ENCODE measurements around the gene NPR2.
A peak's percentile ranks its signal among the peaks of the same experiment; 100 is the strongest.

NPR2 gene

DNA sequence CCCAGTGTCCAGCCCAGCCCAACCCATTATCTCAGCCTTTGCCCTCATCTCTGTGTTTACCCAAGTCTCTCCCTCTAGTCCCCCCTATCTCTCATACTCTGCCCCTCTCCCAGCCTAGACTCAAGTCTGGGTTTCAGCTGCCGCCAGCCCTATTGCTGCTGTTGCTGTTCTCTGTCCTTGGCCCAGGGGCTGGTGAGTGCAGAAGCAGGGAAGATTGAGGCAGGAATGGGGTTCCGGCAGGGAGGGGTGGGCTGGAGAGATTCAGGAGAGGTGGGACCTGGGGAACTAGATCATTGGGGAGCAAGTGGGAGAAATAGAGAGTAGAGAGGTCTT is 38.3 kb downstream of the NPR2 start:
- Histone ChIP-seq H3K27me3 (ENCODE audit: control insufficient read depth, insufficient read depth, low read length, poor library complexity, severe bottlenecking) (no peaks in the 10 kb centered on the region), H3K4me1 (ENCODE audit: control insufficient read depth, insufficient read depth, low read length) (peaks cover 10% of the 10 kb centered on the region), H3K9me3 (ENCODE audit: control insufficient read depth, low read length) (no peaks in the 10 kb centered on the region), H3K36me3 (ENCODE audit: control insufficient read depth, insufficient read depth, low read length) (no peaks in the 10 kb centered on the region), H3K4me3 (ENCODE audit: insufficient read depth, low read depth, low read length) (peak overlapping the region; percentile 63), H3K27ac (ENCODE audit: insufficient read depth, low read depth, low read length, poor library complexity, severe bottlenecking) (no peak overlapping the region)
- 41 to 51% methylated on average over 2 of the region's 2 CpGs for WGBS, 2 experiments

GRCh38 chr9:35831040-35831439 is 39.6 kb downstream of the NPR2 start:
- Histone ChIP-seq H3K4me1 (ENCODE audit: control insufficient read depth, insufficient read depth, low read length) (peaks cover 10% of the 10 kb centered on the region), H3K36me3 (ENCODE audit: control insufficient read depth, insufficient read depth, low read length) (no peaks in the 10 kb centered on the region), H3K27me3 (ENCODE audit: control insufficient read depth, insufficient read depth, low read length, poor library complexity, severe bottlenecking) (no peaks in the 10 kb centered on the region), H3K4me3 (ENCODE audit: insufficient read depth, low read depth, low read length) (no peak overlapping the region), H3K9me3 (ENCODE audit: control insufficient read depth, low read length) (no peaks in the 10 kb centered on the region), H3K27ac (ENCODE audit: insufficient read depth, low read depth, low read length, poor library complexity, severe bottlenecking) (no peak overlapping the region)
- 90 to 94% methylated on average over 4 of the region's 4 CpGs for WGBS, 2 experiments

DNA sequence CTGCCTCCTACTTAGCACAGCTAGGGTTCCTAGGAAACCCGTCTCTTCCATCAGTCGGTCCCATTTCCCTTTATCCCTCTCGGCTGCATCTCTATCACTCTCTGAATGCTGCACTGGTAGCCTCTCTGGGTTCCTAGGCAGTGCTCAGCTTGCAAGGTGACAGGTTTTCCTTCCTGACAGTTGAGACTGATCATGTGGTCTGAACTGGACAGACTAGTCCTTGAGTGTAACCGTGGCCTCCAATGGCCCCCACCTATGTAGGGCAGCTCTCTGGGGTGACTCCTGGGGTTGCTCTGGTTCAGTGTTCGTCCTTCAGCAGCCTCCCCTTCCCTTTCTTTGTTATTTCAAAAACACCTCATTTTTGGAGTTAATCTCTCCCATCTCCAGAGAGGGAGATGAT is 41.4 kb downstream of the NPR2 start:
- Histone ChIP-seq H3K27me3 (ENCODE audit: control insufficient read depth, insufficient read depth, low read length, poor library complexity, severe bottlenecking) (no peaks in the 10 kb centered on the region), H3K36me3 (ENCODE audit: control insufficient read depth, insufficient read depth, low read length) (no peaks in the 10 kb centered on the region), H3K4me3 (ENCODE audit: insufficient read depth, low read depth, low read length) (no peak overlapping the region), H3K27ac (ENCODE audit: insufficient read depth, low read depth, low read length, poor library complexity, severe bottlenecking) (no peak overlapping the region), H3K9me3 (ENCODE audit: control insufficient read depth, low read length) (no peaks in the 10 kb centered on the region), H3K4me1 (ENCODE audit: control insufficient read depth, insufficient read depth, low read length) (peaks cover 10% of the 10 kb centered on the region)
- WGBS, 2 experiments: 88 to 94% methylated on average over 5 of the region's 5 CpGs

DNA sequence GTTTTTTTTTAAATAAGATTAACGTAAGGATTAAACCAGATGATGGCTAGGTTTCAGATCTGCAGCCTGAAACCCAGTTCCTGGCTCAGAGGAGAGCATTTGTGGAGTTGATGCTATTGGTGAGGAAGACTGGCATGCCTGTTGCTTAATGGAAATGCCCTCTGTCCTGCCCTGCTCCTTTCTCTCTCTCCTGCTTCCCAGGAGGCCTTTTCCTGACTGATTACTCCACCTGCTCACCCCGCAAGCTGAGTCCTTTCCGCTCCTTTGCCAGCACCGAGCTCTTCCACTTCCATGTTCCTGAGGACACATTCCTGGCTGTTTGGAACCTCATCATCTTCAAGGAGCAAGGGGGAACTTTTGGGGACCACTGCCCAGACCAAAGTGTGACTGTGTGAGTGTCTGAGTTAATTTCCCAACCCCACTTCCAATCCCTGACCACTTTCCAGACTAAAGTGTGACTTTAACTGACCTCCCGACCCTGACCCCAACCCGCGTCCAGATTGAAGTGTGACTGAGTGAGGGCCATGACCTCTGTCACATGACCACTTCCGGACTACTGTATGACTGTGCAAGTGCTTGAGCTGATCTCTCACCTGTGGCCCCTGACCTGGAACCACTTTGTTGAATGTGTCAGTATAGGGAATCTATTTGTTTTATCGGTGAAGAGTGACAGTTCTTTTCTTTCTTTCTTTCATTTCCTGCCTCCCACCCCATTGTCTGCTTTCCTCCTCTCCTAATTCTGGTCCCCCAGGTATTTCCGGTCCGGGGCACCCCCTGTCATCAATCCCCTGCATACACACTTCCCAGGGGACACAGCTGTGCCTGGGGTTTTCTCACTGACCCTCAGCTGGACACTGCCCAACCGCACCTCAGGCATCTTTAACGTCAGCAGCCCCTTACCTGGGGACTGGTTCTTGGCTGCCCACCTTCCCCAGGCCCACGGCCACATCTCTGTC is 43.1 kb downstream of the NPR2 start:
- Histone ChIP-seq H3K27ac (ENCODE audit: insufficient read depth, low read depth, low read length, poor library complexity, severe bottlenecking) (no peak overlapping the region), H3K36me3 (ENCODE audit: control insufficient read depth, insufficient read depth, low read length) (no peaks in the 10 kb centered on the region), H3K4me3 (ENCODE audit: insufficient read depth, low read depth, low read length) (no peak overlapping the region), H3K4me1 (ENCODE audit: control insufficient read depth, insufficient read depth, low read length) (peaks cover 6% of the 10 kb centered on the region), H3K9me3 (ENCODE audit: control insufficient read depth, low read length) (no peaks in the 10 kb centered on the region), H3K27me3 (ENCODE audit: control insufficient read depth, insufficient read depth, low read length, poor library complexity, severe bottlenecking) (no peaks in the 10 kb centered on the region)
- 92% methylated on average over 14 of the region's 14 CpGs for WGBS, 2 experiments

DNA sequence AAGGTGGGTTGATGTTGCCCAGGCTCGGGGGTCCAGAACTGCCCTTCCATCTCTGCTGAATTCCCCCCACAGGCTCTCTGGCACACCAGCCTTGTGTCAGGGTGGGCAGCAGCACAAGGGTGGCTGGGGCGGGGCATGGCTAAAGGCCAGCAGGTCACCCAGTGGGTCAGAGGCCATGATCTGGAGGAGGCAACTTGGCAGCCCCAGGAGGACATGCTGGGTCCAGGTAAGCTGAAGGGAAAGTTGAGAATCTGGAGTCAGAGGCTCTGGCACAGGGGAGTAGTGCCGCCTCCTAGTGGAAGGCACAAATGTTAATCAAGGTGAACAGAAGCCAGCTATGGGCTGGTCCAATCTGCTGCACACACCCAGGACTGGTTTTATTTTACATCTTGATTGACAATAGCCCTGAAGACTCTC is 43.8 kb downstream of the NPR2 start:
- Histone ChIP-seq H3K4me3 (ENCODE audit: insufficient read depth, low read depth, low read length) (no peak overlapping the region), H3K4me1 (ENCODE audit: control insufficient read depth, insufficient read depth, low read length) (no peaks in the 10 kb centered on the region), H3K27ac (ENCODE audit: insufficient read depth, low read depth, low read length, poor library complexity, severe bottlenecking) (no peak overlapping the region), H3K27me3 (ENCODE audit: control insufficient read depth, insufficient read depth, low read length, poor library complexity, severe bottlenecking) (no peaks in the 10 kb centered on the region), H3K36me3 (ENCODE audit: control insufficient read depth, insufficient read depth, low read length) (no peaks in the 10 kb centered on the region), H3K9me3 (ENCODE audit: control insufficient read depth, low read length) (no peaks in the 10 kb centered on the region)
- WGBS, 2 experiments: 86 to 89% methylated on average over 3 of the region's 3 CpGs

- Histone ChIP-seq H3K27me3 (ENCODE audit: control insufficient read depth, insufficient read depth, low read length, poor library complexity, severe bottlenecking) (no peaks in the 10 kb centered on the region), H3K4me1 (ENCODE audit: control insufficient read depth, insufficient read depth, low read length) (no peaks in the 10 kb centered on the region), H3K9me3 (ENCODE audit: control insufficient read depth, low read length) (no peaks in the 10 kb centered on the region), H3K27ac (ENCODE audit: insufficient read depth, low read depth, low read length, poor library complexity, severe bottlenecking) (no peak overlapping the region), H3K4me3 (ENCODE audit: insufficient read depth, low read depth, low read length) (no peak overlapping the region), H3K36me3 (ENCODE audit: control insufficient read depth, insufficient read depth, low read length) (no peaks in the 10 kb centered on the region)
- 92 to 93% methylated on average over 2 of the region's 2 CpGs for WGBS, 2 experiments
These were observed 44.4 kb downstream of the NPR2 start for GRCh38 chr9:35835766-35836165.

DNA sequence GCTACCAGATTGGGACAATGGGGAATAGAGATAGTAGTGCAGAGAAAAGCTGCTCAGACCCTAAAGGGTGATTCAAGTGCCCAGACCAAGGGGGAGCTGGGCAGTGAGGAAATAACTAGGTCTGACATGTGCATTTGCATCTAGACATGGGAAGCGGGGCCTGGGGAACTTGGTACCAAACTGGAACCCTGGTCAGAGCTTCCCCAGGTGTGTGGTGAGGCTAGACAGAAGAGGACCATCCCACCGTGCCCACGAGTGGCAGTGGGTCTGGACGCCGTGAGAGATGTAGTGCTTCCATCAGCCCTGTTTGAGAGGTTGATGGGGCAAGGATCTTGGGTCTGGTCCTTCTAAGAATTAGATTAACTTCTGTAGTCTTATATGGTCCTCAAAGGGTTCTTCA is 45.2 kb downstream of the NPR2 start:
- Histone ChIP-seq H3K27me3 (ENCODE audit: control insufficient read depth, insufficient read depth, low read length, poor library complexity, severe bottlenecking) (no peaks in the 10 kb centered on the region), H3K9me3 (ENCODE audit: control insufficient read depth, low read length) (no peaks in the 10 kb centered on the region)
- 95 to 96% methylated on average over 5 of the region's 5 CpGs for WGBS, 2 experiments

GRCh38 chr9:35839926-35840325 is 48.5 kb downstream of the NPR2 start:
- Histone ChIP-seq H3K4me3 (ENCODE audit: insufficient read depth, low read depth, low read length) (no peak overlapping the region), H3K27ac (ENCODE audit: insufficient read depth, low read depth, low read length, poor library complexity, severe bottlenecking) (no peak overlapping the region), H3K4me1 (ENCODE audit: control insufficient read depth, insufficient read depth, low read length) (no peaks in the 10 kb centered on the region), H3K36me3 (ENCODE audit: control insufficient read depth, insufficient read depth, low read length) (no peaks in the 10 kb centered on the region), H3K27me3 (ENCODE audit: control insufficient read depth, insufficient read depth, low read length, poor library complexity, severe bottlenecking) (peaks cover 1% of the 10 kb centered on the region), H3K9me3 (ENCODE audit: control insufficient read depth, low read length) (no peaks in the 10 kb centered on the region)
- WGBS, 2 experiments: 90 to 96% methylated on average over 5 of the region's 5 CpGs

More for the DNA sequence above, 45.2 kb downstream of the NPR2 start:
- Histone ChIP-seq H3K4me1 (ENCODE audit: control insufficient read depth, insufficient read depth, low read length) (no peaks in the 10 kb centered on the region), H3K27ac (ENCODE audit: insufficient read depth, low read depth, low read length, poor library complexity, severe bottlenecking) (no peak overlapping the region), H3K4me3 (ENCODE audit: insufficient read depth, low read depth, low read length) (no peak overlapping the region), H3K36me3 (ENCODE audit: control insufficient read depth, insufficient read depth, low read length) (no peaks in the 10 kb centered on the region)

DNA sequence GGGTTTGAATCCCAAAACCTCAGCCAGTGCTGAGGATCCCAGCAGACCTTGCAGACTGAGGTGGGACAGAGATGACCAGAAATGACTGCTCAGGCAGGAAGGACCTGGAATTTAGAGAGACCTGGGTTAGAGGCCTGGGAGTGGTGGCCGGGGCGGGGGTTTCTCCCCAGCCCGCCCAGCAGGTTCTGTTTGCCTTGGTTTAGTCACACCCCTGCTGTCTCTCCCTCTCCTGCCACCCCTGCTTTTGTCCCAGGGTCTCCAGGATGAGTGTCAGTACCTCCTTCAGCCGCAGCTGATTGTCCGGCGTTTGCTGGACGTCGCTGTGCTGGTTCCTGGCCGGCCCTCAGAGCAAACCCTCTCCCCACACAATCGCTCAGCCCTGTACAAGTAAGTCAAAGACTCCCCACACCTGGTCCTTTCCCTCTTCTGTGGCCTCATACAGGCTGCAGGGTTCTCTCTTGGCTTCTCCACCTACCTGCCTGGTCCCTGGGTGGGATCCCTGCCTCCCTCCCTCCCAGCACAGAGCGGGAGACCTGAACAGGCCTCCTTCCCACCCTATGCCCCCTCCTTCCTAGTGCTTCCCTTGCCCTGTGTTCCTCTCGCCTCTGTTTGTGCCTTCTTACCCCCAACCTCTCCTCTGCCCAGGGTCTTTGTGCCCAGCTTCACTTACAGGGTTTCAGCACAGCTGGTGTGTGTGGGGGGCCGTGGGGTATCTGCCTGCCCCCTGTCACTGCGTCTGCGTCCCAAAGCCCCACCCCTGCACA is 49.7 kb downstream of the NPR2 start:
- H3K36me3 ChIP-seq (ENCODE audit: control insufficient read depth, insufficient read depth, low read length): no peaks in the 10 kb centered on the region
- H3K4me3 ChIP-seq (ENCODE audit: insufficient read depth, low read depth, low read length): no peak overlapping the region
- 83 to 86% methylated on average over 15 of the region's 15 CpGs for WGBS, 2 experiments
- H3K4me1 ChIP-seq (ENCODE audit: control insufficient read depth, insufficient read depth, low read length): no peaks in the 10 kb centered on the region
- peaks cover 12% of the 10 kb centered on the region for H3K27me3 ChIP-seq (ENCODE audit: control insufficient read depth, insufficient read depth, low read length, poor library complexity, severe bottlenecking)
- H3K9me3 ChIP-seq (ENCODE audit: control insufficient read depth, low read length): no peaks in the 10 kb centered on the region
- H3K27ac ChIP-seq (ENCODE audit: insufficient read depth, low read depth, low read length, poor library complexity, severe bottlenecking): no peak overlapping the region

DNA sequence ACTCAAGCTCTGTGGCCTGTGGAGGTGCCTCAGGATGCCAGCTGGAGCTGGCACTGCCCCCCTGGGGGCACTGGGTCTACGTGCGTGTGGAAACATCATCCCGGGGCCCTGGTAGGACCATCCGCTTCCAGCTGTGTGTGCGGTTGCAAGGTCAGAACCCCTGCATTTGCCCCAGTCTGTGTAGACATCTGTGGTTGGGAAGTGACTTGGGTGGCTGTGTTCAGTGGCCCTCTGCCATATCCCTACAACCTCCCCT is 50.2 kb downstream of the NPR2 start:
- Histone ChIP-seq H3K27me3 (ENCODE audit: control insufficient read depth, insufficient read depth, low read length, poor library complexity, severe bottlenecking) (peaks cover 18% of the 10 kb centered on the region), H3K9me3 (ENCODE audit: control insufficient read depth, low read length) (no peaks in the 10 kb centered on the region), H3K27ac (ENCODE audit: insufficient read depth, low read depth, low read length, poor library complexity, severe bottlenecking) (no peak overlapping the region), H3K36me3 (ENCODE audit: control insufficient read depth, insufficient read depth, low read length) (peaks cover under 1% of the 10 kb centered on the region), H3K4me1 (ENCODE audit: control insufficient read depth, insufficient read depth, low read length) (no peaks in the 10 kb centered on the region), H3K4me3 (ENCODE audit: insufficient read depth, low read depth, low read length) (no peak overlapping the region)
- WGBS, 2 experiments: 86 to 91% methylated on average over 5 of the region's 5 CpGs

All from ectodermal cell (in vitro differentiated cells).